Measurements from ENCODE around the gene TRNP1.

The TRNP1 gene

DNA sequence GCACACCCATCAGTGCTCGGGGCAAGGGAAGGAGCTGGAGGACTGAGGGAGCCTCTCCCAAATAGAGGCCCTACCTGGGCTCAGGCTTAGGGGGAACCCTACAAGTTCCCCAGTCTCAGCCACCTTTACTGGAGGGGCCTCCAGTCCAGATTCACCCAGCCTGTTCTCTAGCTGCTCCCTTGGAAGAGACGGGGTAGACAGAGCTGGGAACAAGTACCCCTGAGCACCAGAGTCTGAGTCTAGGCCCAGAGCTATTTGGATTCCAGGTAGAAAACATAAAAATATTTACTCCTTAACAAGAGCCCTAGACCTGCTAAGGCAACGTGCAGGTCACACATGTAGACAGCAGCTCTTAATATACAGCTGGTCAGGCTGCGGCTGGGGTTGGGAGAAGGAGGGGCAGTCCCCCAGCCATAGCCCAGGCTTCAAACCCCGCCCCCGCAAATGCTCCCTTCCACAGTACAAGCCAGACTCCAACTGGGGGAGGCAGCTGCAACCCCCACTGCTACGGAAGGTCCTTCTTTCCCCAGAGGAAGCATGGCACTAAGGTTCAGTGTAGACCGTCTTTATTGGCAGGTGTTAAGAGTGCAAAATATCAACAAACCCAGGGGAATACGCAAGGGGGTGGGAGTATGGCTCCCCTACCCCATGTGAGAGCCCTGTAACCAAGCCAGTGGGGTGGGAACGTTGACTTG lies 11.1 kb downstream of the TRNP1 start:
- peaks cover 0 to 99% (median 87%) of the 10 kb centered on the region in 4 donors for H3K4me1 ChIP-seq
- H3K4me3 ChIP-seq = peak overlapping the region in 1 of 2 donors; percentile 11
- H3K27me3 ChIP-seq = no peaks in the 10 kb centered on the region
- peaks cover 27 to 42% (median 33%) of the 10 kb centered on the region in 3 donors for H3K36me3 ChIP-seq
- DNase-seq = no peak
- TF ChIP-seq, protein P1, sequence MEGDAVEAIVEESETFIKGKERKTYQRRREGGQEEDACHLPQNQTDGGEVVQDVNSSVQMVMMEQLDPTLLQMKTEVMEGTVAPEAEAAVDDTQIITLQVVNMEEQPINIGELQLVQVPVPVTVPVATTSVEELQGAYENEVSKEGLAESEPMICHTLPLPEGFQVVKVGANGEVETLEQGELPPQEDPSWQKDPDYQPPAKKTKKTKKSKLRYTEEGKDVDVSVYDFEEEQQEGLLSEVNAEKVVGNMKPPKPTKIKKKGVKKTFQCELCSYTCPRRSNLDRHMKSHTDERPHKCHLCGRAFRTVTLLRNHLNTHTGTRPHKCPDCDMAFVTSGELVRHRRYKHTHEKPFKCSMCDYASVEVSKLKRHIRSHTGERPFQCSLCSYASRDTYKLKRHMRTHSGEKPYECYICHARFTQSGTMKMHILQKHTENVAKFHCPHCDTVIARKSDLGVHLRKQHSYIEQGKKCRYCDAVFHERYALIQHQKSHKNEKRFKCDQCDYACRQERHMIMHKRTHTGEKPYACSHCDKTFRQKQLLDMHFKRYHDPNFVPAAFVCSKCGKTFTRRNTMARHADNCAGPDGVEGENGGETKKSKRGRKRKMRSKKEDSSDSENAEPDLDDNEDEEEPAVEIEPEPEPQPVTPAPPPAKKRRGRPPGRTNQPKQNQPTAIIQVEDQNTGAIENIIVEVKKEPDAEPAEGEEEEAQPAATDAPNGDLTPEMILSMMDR (IDR thresholded peaks at IDR 0.05) = no peak
- intact Hi-C loops (cut with DNase I; ENCODE audit: low total_unique reads) = no loop called here
- no peaks in the 10 kb centered on the region for H3K9me3 ChIP-seq
- H3K27ac ChIP-seq = peak overlapping the region; percentile 62 to 67

DNA sequence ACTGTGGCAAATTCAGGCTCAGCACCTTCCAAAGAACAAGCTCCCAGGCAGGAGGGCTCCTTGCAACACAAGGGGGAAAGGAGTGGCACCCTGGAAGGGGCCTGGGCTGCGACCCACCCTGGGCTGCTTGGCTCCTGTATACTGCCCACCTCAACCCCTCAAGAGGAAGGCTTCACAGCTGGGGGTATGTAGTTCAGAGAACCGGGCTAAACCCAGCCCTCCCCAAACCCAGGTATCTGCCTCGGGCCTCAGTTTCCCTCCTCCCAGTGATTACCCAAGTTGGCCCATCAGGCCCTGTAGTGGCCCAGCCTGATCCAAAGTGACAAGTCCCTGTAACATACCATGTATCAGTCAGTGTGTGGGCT lies 11.7 kb downstream of the TRNP1 start:
- Histone ChIP-seq H3K27ac (peak overlapping the region; percentile 62 to 67), H3K36me3 (peaks cover 27 to 42% (median 33%) of the 10 kb centered on the region in 3 donors), H3K4me1 (peaks cover 0 to 99% (median 87%) of the 10 kb centered on the region in 4 donors), H3K27me3 (no peaks in the 10 kb centered on the region), H3K4me3 (peak overlapping the region in 1 of 2 donors; percentile 11), H3K9me3 (no peaks in the 10 kb centered on the region)
- no peak for DNase-seq
- intact Hi-C loops (cut with DNase I; ENCODE audit: low total_unique reads) = no loop called here
- TF ChIP-seq, protein P1 (IDR thresholded peaks at IDR 0.05) = no peak

DNA sequence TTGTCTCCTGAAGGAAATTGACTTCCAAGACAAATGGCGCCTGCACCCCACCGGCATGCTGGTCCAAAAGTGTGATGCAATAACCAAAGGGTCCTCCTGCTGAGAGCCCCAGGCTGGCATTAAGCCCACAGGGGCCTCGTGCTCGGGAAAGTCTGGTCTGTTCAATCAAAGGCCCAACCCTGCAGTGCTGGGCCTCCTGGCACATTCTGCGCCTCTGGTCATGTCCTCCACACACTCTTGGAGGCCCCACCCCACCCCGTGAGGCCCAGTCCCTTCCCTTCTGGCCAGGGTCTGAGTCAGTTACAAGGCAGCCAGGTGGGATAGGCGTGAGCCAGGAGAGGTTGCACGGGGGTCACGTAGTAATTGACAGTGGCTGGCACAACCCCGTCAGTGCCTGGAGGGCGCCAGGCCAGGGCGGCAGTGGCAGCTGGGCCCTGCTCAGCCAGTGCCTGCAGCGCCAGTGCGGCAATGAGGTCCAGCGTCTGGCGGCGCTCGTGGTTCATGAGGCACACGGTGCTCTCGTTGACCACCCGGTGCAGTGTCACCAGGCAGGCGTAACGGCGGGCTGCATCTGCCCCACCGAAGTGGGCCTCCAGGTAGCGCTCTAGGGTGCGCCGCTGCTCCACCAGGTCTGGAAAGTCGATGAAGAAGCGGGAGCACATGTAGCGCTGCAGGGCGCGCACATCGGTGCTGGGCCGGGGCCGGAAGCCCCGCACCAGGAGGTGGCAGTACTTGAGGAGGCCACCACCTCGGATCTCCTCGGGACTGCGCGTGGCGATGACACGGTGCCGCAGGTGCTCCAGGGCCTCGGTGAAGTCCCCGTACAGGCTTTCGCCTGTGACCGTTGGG lies 12.4 kb downstream of the TRNP1 start:
- Histone ChIP-seq H3K27ac (peak overlapping the region; percentile 62 to 67), H3K4me3 (no peak overlapping the region), H3K36me3 (peaks cover 27 to 42% (median 33%) of the 10 kb centered on the region in 3 donors), H3K4me1 (peaks cover 0 to 98% (median 85%) of the 10 kb centered on the region in 4 donors), H3K9me3 (no peaks in the 10 kb centered on the region), H3K27me3 (no peaks in the 10 kb centered on the region)
- intact Hi-C loops (cut with DNase I; ENCODE audit: low total_unique reads) = no loop called here
- DNase-seq = no peak
- TF ChIP-seq, protein P1 (IDR thresholded peaks at IDR 0.05) = no peak

DNA sequence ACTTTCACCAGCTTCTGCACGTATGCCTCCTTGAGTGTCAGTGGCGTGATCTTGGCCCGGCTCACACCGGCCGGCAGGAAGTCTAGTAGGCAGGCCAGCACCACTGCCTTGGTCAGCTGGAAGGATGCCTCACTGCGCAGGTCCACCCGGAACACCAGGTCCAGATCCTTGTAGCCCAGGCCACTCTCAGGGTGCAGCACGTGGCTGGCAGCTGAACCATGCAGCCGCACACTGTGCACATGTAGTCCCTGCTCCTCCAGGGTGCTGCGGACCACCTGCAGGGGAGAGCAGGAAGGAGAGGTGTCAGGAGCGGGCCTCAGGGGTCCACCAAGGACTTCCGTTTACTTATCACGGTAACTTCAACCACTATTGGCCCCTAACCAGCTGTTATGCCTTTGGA lies 13.2 kb downstream of the TRNP1 start:
- no peak overlapping the region for H3K4me3 ChIP-seq
- peaks cover 27 to 42% (median 33%) of the 10 kb centered on the region in 3 donors for H3K36me3 ChIP-seq
- TF ChIP-seq, protein P1 (IDR thresholded peaks at IDR 0.05) = no peak
- intact Hi-C loops (cut with DNase I; ENCODE audit: low total_unique reads) = no loop called here
- no peak for DNase-seq
- H3K4me1 ChIP-seq = peaks cover 0 to 89% (median 77%) of the 10 kb centered on the region in 4 donors
- H3K27ac ChIP-seq = peak overlapping the region in 1 of 2 donors; percentile 99
- H3K27me3 ChIP-seq = no peaks in the 10 kb centered on the region
- no peaks in the 10 kb centered on the region for H3K9me3 ChIP-seq

DNA sequence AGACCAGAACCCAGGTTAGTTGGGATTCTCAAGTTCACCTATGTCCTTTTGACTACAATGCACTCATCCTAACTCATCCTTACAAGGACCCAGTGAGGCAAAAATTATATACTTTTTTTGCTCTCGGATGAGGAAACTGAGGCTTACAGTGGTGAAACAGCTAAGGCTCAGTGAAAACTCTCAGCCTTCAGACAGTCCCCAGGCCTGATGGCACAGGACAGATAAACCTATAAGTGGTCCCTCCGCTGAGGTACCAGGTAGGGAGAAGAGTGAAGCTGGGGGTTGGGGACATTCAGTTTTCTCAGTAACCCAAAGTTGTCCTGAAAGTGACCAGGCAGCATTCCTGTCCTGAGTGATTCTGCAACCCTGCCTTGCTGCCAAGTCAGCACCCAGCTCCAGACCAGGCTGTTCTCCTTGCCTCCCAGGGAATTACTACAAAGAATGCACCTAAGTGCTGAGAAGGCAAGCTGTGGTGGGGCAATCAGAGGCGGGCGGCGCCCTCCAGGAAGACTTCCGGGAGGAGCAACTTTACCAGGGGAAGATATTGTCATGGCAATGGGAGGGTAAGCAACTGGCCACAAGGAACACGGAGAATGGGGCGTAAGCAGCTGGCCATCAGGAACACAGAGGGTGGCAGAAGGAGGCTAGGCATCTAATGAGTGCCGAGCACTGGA lies 14.6 kb downstream of the TRNP1 start:
- Histone ChIP-seq H3K27me3 (no peaks in the 10 kb centered on the region), H3K27ac (peak overlapping the region; percentile 58 to 99), H3K4me1 (peaks cover 0 to 81% (median 67%) of the 10 kb centered on the region in 4 donors), H3K4me3 (peak overlapping the region; percentile 81 to 99), H3K36me3 (peaks cover 27 to 34% (median 33%) of the 10 kb centered on the region in 3 donors), H3K9me3 (no peaks in the 10 kb centered on the region)
- intact Hi-C loops (cut with DNase I; ENCODE audit: low total_unique reads) = no loop called here
- TF ChIP-seq, protein P1 (IDR thresholded peaks at IDR 0.05) = no peak
- no peak for DNase-seq

Measured in tibial artery (tissue), 4 donors.